Endothelial cell of umbilical vein (primary cell): ENCODE results near the gene DNAJC22. TPM values are rescaled to one million over a fixed set of nuclear protein-coding genes. Genes with fewer than 3 reads are reported as not detected.
A peak's percentile ranks its signal among the peaks of the same experiment; 100 is the strongest.

ENCODE experiments used
- BruUV-seq: library from RNA; stranded (reverse); fragments of 400-500 nt; replicated peaks from 2 replicates; lab custom pipeline; 2021; lab: Mats Ljungman, UMichigan
- CTCF ChIA-PET: fragments of 300-600, 350-600 bp; sonication (Branson Sonifier 250); formaldehyde crosslinking; loops from one replicate; lab custom pipeline; 2021; ENCODE audit warnings: antibody characterized with exemption, inconsistent platforms; lab: Charles Lee
- POLR2A ChIA-PET: fragments of 300-600, 350-600 bp; sonication (Branson Sonifier 250); formaldehyde crosslinking; loops from one replicate; lab custom pipeline; 2021; ENCODE audit warnings: antibody characterized with exemption, inconsistent platforms; lab: Charles Lee
- DNase-seq: peaks from one replicate; pipeline ENCODE4 v3.0.0-alpha.2; 2011; ENCODE audit warnings: low read depth, low spot score
- FAIRE-seq: peaks from 2 replicates; lab custom pipeline; 2011; peaks lifted over from hg19 to GRCh38; lab: Jason Lieb, UNC
- H2AFZ ChIP-seq: 2 replicates; pipeline ENCODE4 v1.6.0; 2012; ENCODE audit warnings: low read depth, low read length, control low read depth, inconsistent platforms
- H3K27ac ChIP-seq: 2 replicates; pipeline ENCODE4 v1.5.1; 2011; ENCODE audit warnings: low read depth, mild to moderate bottlenecking, control low read depth, low read length, moderate library complexity; ENCODE audit not compliant: insufficient read depth
- H3K27me3 ChIP-seq, 2 experiments: 2 replicates each; pipeline versions ENCODE4 v1.6.0 to v1.6.1; 2011; ENCODE audit warnings: low read length in 2 of 2, mixed read lengths in 1 of 2; ENCODE audit not compliant: control insufficient read depth in 2 of 2, insufficient read depth in 2 of 2
- H3K36me3 ChIP-seq, 2 experiments: 2 replicates in 1 of 2; 3 replicates in 1 of 2; pipeline ENCODE4 v1.5.1; 2011; ENCODE audit warnings: low read length in 2 of 2, mild to moderate bottlenecking in 1 of 2, moderate library complexity in 1 of 2; ENCODE audit not compliant: control insufficient read depth in 2 of 2, insufficient read depth in 2 of 2; ENCODE audit errors: extremely low read depth in 1 of 2
- H3K4me1 ChIP-seq: 3 replicates; pipeline ENCODE4 v1.5.1; 2011; ENCODE audit warnings: mild to moderate bottlenecking, low read length; ENCODE audit not compliant: control insufficient read depth, insufficient read depth; ENCODE audit errors: extremely low read depth
- H3K4me2 ChIP-seq: 2 replicates; pipeline ENCODE4 v1.6.1; 2011; ENCODE audit warnings: low read length, control low read depth, mixed read lengths; ENCODE audit not compliant: insufficient read depth
- H3K4me3 ChIP-seq, 3 experiments: fragments of 200-600 bp in 1 of 3; sonication (generic), shearing (Covaris generic) in 1 of 3; replicated peaks in 1 of 3; 2 replicates each; pipeline ENCODE4 v1.5.1; 2011 to 2016; ENCODE audit warnings: control low read depth in 3 of 3, low read length in 3 of 3, mild to moderate bottlenecking in 2 of 3, inconsistent platforms in 1 of 3, low read depth in 1 of 3, moderate library complexity in 1 of 3; ENCODE audit not compliant: insufficient read depth in 1 of 3
- H3K79me2 ChIP-seq: 2 replicates; pipeline ENCODE4 v1.6.0; 2012; ENCODE audit warnings: low read length, inconsistent platforms; ENCODE audit not compliant: control insufficient read depth, insufficient read depth
- H3K9ac ChIP-seq: replicated peaks from 2 replicates; pipeline ENCODE3; 2011; ENCODE audit warnings: low read length, control low read depth; ENCODE audit not compliant: insufficient read depth; ENCODE audit errors: extremely low read depth
- H3K9me1 ChIP-seq: replicated peaks from 3 replicates; pipeline ENCODE4 v1.6.0; 2011; ENCODE audit warnings: mild to moderate bottlenecking, low read length; ENCODE audit not compliant: control insufficient read depth, insufficient read depth; ENCODE audit errors: extremely low read depth
- H3K9me3 ChIP-seq: replicated peaks from 2 replicates; pipeline ENCODE4 v1.5.1; 2012; ENCODE audit warnings: low read length, inconsistent platforms; ENCODE audit not compliant: control insufficient read depth, insufficient read depth
- H4K20me1 ChIP-seq: replicated peaks from 2 replicates; pipeline ENCODE3; 2011; ENCODE audit warnings: mild to moderate bottlenecking, low read length; ENCODE audit not compliant: control insufficient read depth, insufficient read depth; ENCODE audit errors: extremely low read depth
- CTCF ChIP-seq, 2 donors: IDR thresholded peaks; 1 replicate in 1 of 2; 2 replicates in 1 of 2; pipeline ENCODE4 v1.5.1; 2011; ENCODE audit warnings: low read length in 2 of 2, mild to moderate bottlenecking in 2 of 2, moderate library complexity in 2 of 2, control low read depth in 1 of 2, inconsistent platforms in 1 of 2, low read depth in 1 of 2; ENCODE audit not compliant: insufficient read depth in 1 of 2; ENCODE audit errors: extremely low read depth in 1 of 2
- FOS ChIP-seq: IDR thresholded peaks from 2 replicates; pipeline ENCODE4 v1.6.1; 2011; ENCODE audit warnings: mild to moderate bottlenecking, low read length, moderate library complexity, borderline replicate concordance; ENCODE audit not compliant: insufficient read depth
- GATA2 ChIP-seq: IDR thresholded peaks from 2 replicates; pipeline ENCODE4 v1.7.0; 2011; ENCODE audit warnings: low read depth, mild to moderate bottlenecking, moderate library complexity, mixed read lengths, low read length; ENCODE audit not compliant: insufficient read length, insufficient read depth
- JUN ChIP-seq: IDR thresholded peaks from 2 replicates; pipeline ENCODE4 v1.6.1; 2011; ENCODE audit warnings: borderline replicate concordance, low read depth; ENCODE audit not compliant: insufficient read length, insufficient read depth
- POLR2A ChIP-seq: IDR thresholded peaks from 2 replicates; pipeline ENCODE4 v1.6.1; 2012; ENCODE audit warnings: low read depth, mild to moderate bottlenecking, control low read depth, low read length
- POLR2AphosphoS5 ChIP-seq: IDR thresholded peaks from 2 replicates; pipeline ENCODE4 v1.6.1; 2012; ENCODE audit warnings: low read depth, mild to moderate bottlenecking, control low read depth, low read length, moderate library complexity; ENCODE audit not compliant: insufficient read depth
- dilution Hi-C: fragments of 300-500 bp; cut with MboI; formaldehyde crosslinking; loops from one replicate; pipeline ENCODE4 v1.15.0; 2019; ENCODE audit warnings: low sequenced_read_pairs; ENCODE audit not compliant: extremely low pct_ligation_motif_present
- intact Hi-C: fragments of 100-400 bp; cut with micrococcal nuclease; formaldehyde crosslinking; loops from one replicate; pipeline ENCODE4 v1.10.0; 2022
- polyA plus RNA-seq, 4 experiments: library from polyadenylated mRNA; depleted of rRNA in 3 of 4; stranded (reverse) in 3 of 4; unstranded in 1 of 4; fragments of >200 nt; gene quantifications; 2 replicates each; pipeline versions ENCODE4 v1.2.1 to v1.2.3, GENCODE V29; 2011 to 2012; ENCODE audit warnings: missing spikeins in 1 of 4
- total RNA-seq: library from RNA; stranded (reverse); gene quantifications from 2 replicates; pipeline ENCODE4 v1.2.3, GENCODE V29; 2021
- TF ChIP-seq, protein P1 (sequence below): IDR thresholded peaks from 2 replicates; pipeline ENCODE4 v1.6.1; 2011; ENCODE audit not compliant: insufficient read depth, insufficient read length

Gene DNAJC22
- total and polyA plus RNA-seq, 2 donors (not counting 3 experiments of a cell fraction or from before 2014, with no cell fraction given), result 1.3 to 1.4 TPM

DNA sequence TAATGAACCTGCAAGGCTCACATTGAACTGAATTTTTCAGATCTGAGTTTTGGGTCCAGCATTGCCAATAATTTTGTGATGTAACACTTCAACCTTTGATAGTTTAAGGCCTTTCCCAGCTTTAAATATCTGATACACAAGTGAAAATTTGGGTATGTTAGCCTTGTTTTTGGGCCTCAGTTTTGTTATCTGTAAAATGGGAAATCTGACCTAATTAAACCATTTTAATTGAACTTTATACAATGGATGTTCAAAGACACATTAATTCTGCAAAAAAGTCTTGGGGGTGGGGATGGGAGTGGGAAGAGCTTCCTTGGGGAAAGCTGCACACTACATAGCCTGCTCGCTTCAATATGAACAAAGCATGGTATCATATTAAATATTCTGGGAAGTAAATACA, 15.4 kb downstream of the DNAJC22 start:
- no peaks in the 10 kb centered on the region for H4K20me1 ChIP-seq
- intact Hi-C loops, result no loop called here
- H3K9me3 ChIP-seq, result no peaks in the 10 kb centered on the region
- H3K9ac ChIP-seq, result no peak overlapping the region
- H3K27ac ChIP-seq, result no peak overlapping the region
- CTCF ChIA-PET, result interaction anchor here (1.1 to 12.8 kb wide), 5 partner anchors 10 to 219 kb away, joined by 4 to 679 read pairs (median 181); partner anchors contain the start of gene DNAJC22
- TF ChIP-seq POLR2A (no peak), GATA2 (no peak), CTCF (IDR thresholded peaks at IDR 0.05; ENCODE audit: extremely low read depth in 1 of 2, insufficient read depth in 1 of 2, low read depth in 1 of 2, low read length in 2 of 2) (no peak)
- TF ChIP-seq, protein P1, sequence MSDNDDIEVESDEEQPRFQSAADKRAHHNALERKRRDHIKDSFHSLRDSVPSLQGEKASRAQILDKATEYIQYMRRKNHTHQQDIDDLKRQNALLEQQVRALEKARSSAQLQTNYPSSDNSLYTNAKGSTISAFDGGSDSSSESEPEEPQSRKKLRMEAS, result no peak
- H3K9me1 ChIP-seq, result no peaks in the 10 kb centered on the region
- no peaks in the 10 kb centered on the region for H3K36me3 ChIP-seq
- H2AFZ ChIP-seq, result no peak overlapping the region
- FAIRE-seq (no peak), DNase-seq (no peak)
- peaks cover 15% of the 10 kb centered on the region for H3K4me1 ChIP-seq
- POLR2A ChIA-PET, result no interaction called here
- no TSS peak for BruUV-seq
- H3K27me3 ChIP-seq, result no peaks in the 10 kb centered on the region
- dilution Hi-C loops, result loop anchor here (25.0 kb wide), 1 partner anchor 150 kb away; no protein-coding TSS in a partner anchor
- no peak overlapping the region for H3K4me3 ChIP-seq
- no peak overlapping the region for H3K4me2 ChIP-seq
- H3K79me2 ChIP-seq, result peaks cover 2% of the 10 kb centered on the region

- POLR2A ChIA-PET, result no interaction called here
- H3K27ac ChIP-seq, result peak overlapping the region; percentile 77
- dilution Hi-C loops, result loop anchor here (25.0 kb wide), 1 partner anchor 147 kb away; no protein-coding TSS in a partner anchor
Observed at GRCh38 chr12:49364989-49365388, 18.3 kb downstream of the DNAJC22 start.

More at GRCh38 chr12:49364989-49365388, 18.3 kb downstream of the DNAJC22 start:
- Histone ChIP-seq H4K20me1 (no peaks in the 10 kb centered on the region), H3K9me3 (no peaks in the 10 kb centered on the region), H3K4me3 (no peak overlapping the region), H3K4me1 (peaks cover 31% of the 10 kb centered on the region), H2AFZ (peak overlapping the region; percentile 48), H3K9ac (peak overlapping the region; percentile 5), H3K4me2 (peak overlapping the region; percentile 53), H3K36me3 (no peaks in the 10 kb centered on the region), H3K79me2 (peaks cover 30% of the 10 kb centered on the region), H3K9me1 (no peaks in the 10 kb centered on the region), H3K27me3 (no peaks in the 10 kb centered on the region)
- no TSS peak for BruUV-seq
- DNase-seq (peak; percentile 72), FAIRE-seq (peak; percentile 89)
- TF ChIP-seq FOS (peak; percentile 74), JUN (peak; percentile 64), CTCF (IDR thresholded peaks at IDR 0.05; ENCODE audit: extremely low read depth in 1 of 2, insufficient read depth in 1 of 2, low read depth in 1 of 2, low read length in 2 of 2) (no peak), POLR2AphosphoS5 (peak; percentile 43), GATA2 (no peak), POLR2A (peak; percentile 27)
- CTCF ChIA-PET, result interaction anchor here (1.2 to 12.8 kb wide), 6 partner anchors 7 to 150 kb away, joined by 3 to 679 read pairs (median 14); no protein-coding TSS in a partner anchor
- intact Hi-C loops, result loop anchor here (5.0 kb wide), 1 partner anchor 257 kb away; the partner anchor contains the start of gene PRPF40B
